ENCODE results near the gene ABCB9.

The ABCB9 gene

GRCh38 chr12:122981036-122981471 lies 14.8 kb upstream of the ABCB9 start:
- no peak for DNase-seq
- Histone ChIP-seq H3K4me3 (ENCODE audit: low read depth, low read length) (peak overlapping the region; percentile 80), H3K27ac (peak overlapping the region; percentile 71), H3K27me3 (replicated peaks) (no peaks in the 10 kb centered on the region), H3K36me3 (replicated peaks) (no peaks in the 10 kb centered on the region)
- no peak for TF ChIP-seq CTCF (IDR thresholded peaks at IDR 0.05; ENCODE audit: low read depth, low read length, missing control alignments)
- in situ Hi-C loops (cut with HindIII; ENCODE audit: low pct_ligation_motif_present, low sequenced_read_pairs) = no loop called here

GRCh38 chr12:122980183-122981035 lies 14.1 kb upstream of the ABCB9 start, which contains the start of gene ARL6IP4:
Gene ARL6IP4, plus strand, starts transcription at chr12:122980681. Its CDS starts 459 bp downstream, at chr12:122981140.
- H3K27ac ChIP-seq = peak within 1 kb of the TSS; percentile 71
- no peaks in the 10 kb centered on the region for H3K27me3 ChIP-seq (replicated peaks)
- peak within 1 kb of the TSS; percentile 80 for H3K4me3 ChIP-seq (ENCODE audit: low read depth, low read length)
- TF ChIP-seq CTCF (IDR thresholded peaks at IDR 0.05; ENCODE audit: low read depth, low read length, missing control alignments) = no peak
- H3K36me3 ChIP-seq (replicated peaks) = no peaks in the 10 kb centered on the region
- DNase-seq = peak; percentile 24
- in situ Hi-C loops (cut with HindIII; ENCODE audit: low pct_ligation_motif_present, low sequenced_read_pairs) = no loop called here

GRCh38 chr12:122979908-122980182 lies 13.6 kb upstream of the ABCB9 start:
- H3K4me3 ChIP-seq (ENCODE audit: low read depth, low read length) = peak overlapping the region; percentile 80
- in situ Hi-C loops (cut with HindIII; ENCODE audit: low pct_ligation_motif_present, low sequenced_read_pairs) = no loop called here
- TF ChIP-seq CTCF (IDR thresholded peaks at IDR 0.05; ENCODE audit: low read depth, low read length, missing control alignments) = no peak
- no peaks in the 10 kb centered on the region for H3K27me3 ChIP-seq (replicated peaks)
- peak overlapping the region; percentile 71 for H3K27ac ChIP-seq
- no peak for DNase-seq
- H3K36me3 ChIP-seq (replicated peaks) = no peaks in the 10 kb centered on the region

GRCh38 chr12:122979001-122979907 lies 13.0 kb upstream of the ABCB9 start:
- H3K27me3 ChIP-seq (replicated peaks) = no peaks in the 10 kb centered on the region
- DNase-seq = no peak
- no peaks in the 10 kb centered on the region for H3K36me3 ChIP-seq (replicated peaks)
- in situ Hi-C loops (cut with HindIII; ENCODE audit: low pct_ligation_motif_present, low sequenced_read_pairs) = no loop called here
- peak overlapping the region; percentile 80 for H3K4me3 ChIP-seq (ENCODE audit: low read depth, low read length)
- no peak for TF ChIP-seq CTCF (IDR thresholded peaks at IDR 0.05; ENCODE audit: low read depth, low read length, missing control alignments)
- H3K27ac ChIP-seq = no peak overlapping the region

- no peak for TF ChIP-seq CTCF (IDR thresholded peaks at IDR 0.05; ENCODE audit: low read depth, low read length, missing control alignments)
- H3K27me3 ChIP-seq (replicated peaks) = no peaks in the 10 kb centered on the region
- no peak overlapping the region for H3K4me3 ChIP-seq (ENCODE audit: low read depth, low read length)
- no peak overlapping the region for H3K27ac ChIP-seq
- DNase-seq = no peak
- no peaks in the 10 kb centered on the region for H3K36me3 ChIP-seq (replicated peaks)
- in situ Hi-C loops (cut with HindIII; ENCODE audit: low pct_ligation_motif_present, low sequenced_read_pairs) = no loop called here
These were observed 12.3 kb upstream of the ABCB9 start for GRCh38 chr12:122978507-122978955.
